Neural crest cell (in vitro differentiated cells): Measurements from ENCODE around the gene KRTAP5-2. TPM values are rescaled to one million over a fixed set of nuclear protein-coding genes. Genes with fewer than 3 reads are reported as not detected.

Source experiments
- DNase-seq: peaks from one replicate; pipeline ENCODE4 v3.0.0; 2021; ENCODE audit warnings: low read depth, mixed read lengths, low spot score
- H3K27ac Mint-ChIP-seq: one replicate; pipeline ENCODE4 v1.8.0; 2021; ENCODE audit warnings: mild to moderate bottlenecking, mixed read lengths; ENCODE audit not compliant: unreplicated experiment
- H3K27me3 Mint-ChIP-seq: 2 replicates; pipeline ENCODE4 v1.8.0; 2021; ENCODE audit warnings: low read depth, mild to moderate bottlenecking, mixed read lengths
- H3K36me3 Mint-ChIP-seq: 2 replicates; pipeline ENCODE4 v1.8.0; 2021; ENCODE audit warnings: low read depth, mild to moderate bottlenecking, mixed read lengths
- H3K4me1 Mint-ChIP-seq: 2 replicates; pipeline ENCODE4 v1.8.0; 2021; ENCODE audit warnings: mixed read lengths
- H3K4me3 Mint-ChIP-seq: one replicate; pipeline ENCODE4 v1.8.0; 2021; ENCODE audit warnings: mild to moderate bottlenecking, mixed read lengths
- H3K9me3 Mint-ChIP-seq: 2 replicates; pipeline ENCODE4 v1.8.0; 2021; ENCODE audit warnings: mixed read lengths
- total RNA-seq: library from RNA; stranded (reverse); gene quantifications from 2 replicates; pipeline ENCODE4 v1.2.1, GENCODE V29; 2021
- TF ChIP-seq, protein P1 (sequence below): fragments of 200-600 bp; sonication (generic); conservative IDR thresholded peaks from 2 replicates; pipeline ENCODE4 v1.5.0; 2021; ENCODE audit warnings: antibody characterized with exemption, mild to moderate bottlenecking

The KRTAP5-2 gene
- total RNA-seq, 1 donor from 2014 or later, result not detected

DNA sequence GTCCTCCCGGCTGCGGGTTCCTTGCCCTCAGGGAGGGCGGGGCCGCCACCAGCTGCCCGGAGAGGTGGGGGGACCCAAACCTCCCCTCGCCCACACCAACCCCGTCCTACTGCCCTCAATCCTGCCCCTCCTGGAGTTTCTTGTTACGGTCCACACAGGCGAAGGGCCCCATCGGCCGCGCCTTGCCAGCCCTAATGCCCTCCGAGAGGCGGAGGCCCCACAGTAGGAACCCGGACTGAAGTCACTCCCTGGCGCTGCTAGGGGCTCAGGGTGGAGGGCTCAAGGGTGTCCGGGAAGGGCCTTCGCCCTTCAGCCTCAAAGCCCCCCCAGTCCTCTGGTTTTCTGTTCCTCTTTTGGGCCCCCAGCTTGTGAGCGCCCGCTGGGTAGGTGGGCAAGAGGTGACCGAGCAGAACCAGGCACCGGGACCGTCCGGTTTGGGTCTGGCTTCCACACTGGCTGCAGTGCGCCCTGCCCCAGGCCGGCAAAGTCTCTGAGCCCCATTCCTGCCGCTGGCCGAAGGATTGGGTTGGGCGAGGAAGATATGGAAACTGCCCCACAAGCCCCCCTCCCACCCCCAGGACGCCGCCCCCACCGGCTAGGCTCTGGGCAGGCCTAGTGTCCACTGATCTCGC lies 50.5 kb downstream of the KRTAP5-2 start:
- H3K27me3 Mint-ChIP-seq, result peaks cover 60% of the 10 kb centered on the region
- TF ChIP-seq, protein P1, sequence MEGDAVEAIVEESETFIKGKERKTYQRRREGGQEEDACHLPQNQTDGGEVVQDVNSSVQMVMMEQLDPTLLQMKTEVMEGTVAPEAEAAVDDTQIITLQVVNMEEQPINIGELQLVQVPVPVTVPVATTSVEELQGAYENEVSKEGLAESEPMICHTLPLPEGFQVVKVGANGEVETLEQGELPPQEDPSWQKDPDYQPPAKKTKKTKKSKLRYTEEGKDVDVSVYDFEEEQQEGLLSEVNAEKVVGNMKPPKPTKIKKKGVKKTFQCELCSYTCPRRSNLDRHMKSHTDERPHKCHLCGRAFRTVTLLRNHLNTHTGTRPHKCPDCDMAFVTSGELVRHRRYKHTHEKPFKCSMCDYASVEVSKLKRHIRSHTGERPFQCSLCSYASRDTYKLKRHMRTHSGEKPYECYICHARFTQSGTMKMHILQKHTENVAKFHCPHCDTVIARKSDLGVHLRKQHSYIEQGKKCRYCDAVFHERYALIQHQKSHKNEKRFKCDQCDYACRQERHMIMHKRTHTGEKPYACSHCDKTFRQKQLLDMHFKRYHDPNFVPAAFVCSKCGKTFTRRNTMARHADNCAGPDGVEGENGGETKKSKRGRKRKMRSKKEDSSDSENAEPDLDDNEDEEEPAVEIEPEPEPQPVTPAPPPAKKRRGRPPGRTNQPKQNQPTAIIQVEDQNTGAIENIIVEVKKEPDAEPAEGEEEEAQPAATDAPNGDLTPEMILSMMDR, result no peak
- H3K4me1 Mint-ChIP-seq, result peaks cover 5% of the 10 kb centered on the region
- H3K9me3 Mint-ChIP-seq, result no peaks in the 10 kb centered on the region
- no peak for DNase-seq
- H3K36me3 Mint-ChIP-seq, result no peaks in the 10 kb centered on the region
- H3K27ac Mint-ChIP-seq, result no peak overlapping the region
- no peak overlapping the region for H3K4me3 Mint-ChIP-seq

Other genes starting within 250 kb of the KRTAP5-2 start
- gene BRSK2, start 208.4 kb downstream of the KRTAP5-2 start, total RNA-seq, result 59.9 and 72.5 TPM in 2 replicates
- 17.3 and 19.3 TPM in 2 replicates for gene MOB2, start 111.5 kb downstream of the KRTAP5-2 start, total RNA-seq
- 8.4 and 10.1 TPM in 2 replicates for gene DUSP8, start 26.0 kb downstream of the KRTAP5-2 start, total RNA-seq
- not detected in 2 replicates for gene KRTAP5-1, start 13.0 kb downstream of the KRTAP5-2 start, total RNA-seq
- gene KRTAP5-3, start 10.2 kb upstream of the KRTAP5-2 start, total RNA-seq, result not detected in 2 replicates
- not detected in 2 replicates for gene KRTAP5-4, start 23.8 kb upstream of the KRTAP5-2 start, total RNA-seq
- gene KRTAP5-5, start 31.5 kb upstream of the KRTAP5-2 start, total RNA-seq, result not detected in 2 replicates
- gene KRTAP5-6, start 98.9 kb upstream of the KRTAP5-2 start, total RNA-seq, result not detected in 2 replicates
- 0.66 TPM in 1 of 2 replicates, not detected in the other for gene IFITM10, start 152.3 kb upstream of the KRTAP5-2 start, total RNA-seq
- gene CTSD, start 165.6 kb upstream of the KRTAP5-2 start, total RNA-seq, result 95.5 and 109 TPM in 2 replicates
- gene SYT8, start 236.7 kb upstream of the KRTAP5-2 start, total RNA-seq, result not detected in 2 replicates
- not detected in 2 replicates for gene TNNI2, start 240.7 kb upstream of the KRTAP5-2 start, total RNA-seq